H4 (cell line): ENCODE data around the gene ERC2. TPM values are rescaled to one million over a fixed set of nuclear protein-coding genes. Genes with fewer than 3 reads are reported as not detected.

Experiments
- DNase-seq: peaks from one replicate; pipeline ENCODE4 v3.0.0-alpha.2; 2015; ENCODE audit warnings: low spot score
- total RNA-seq: library from RNA; depleted of rRNA; stranded (reverse); fragments of >200 nt; shearing (Covaris generic); gene quantifications from 2 replicates; pipeline ENCODE4 v1.2.3, GENCODE V29; 2014

Gene ERC2
- total RNA-seq, 1 experiment from 2014 or later, result 1.6 TPM

DNA sequence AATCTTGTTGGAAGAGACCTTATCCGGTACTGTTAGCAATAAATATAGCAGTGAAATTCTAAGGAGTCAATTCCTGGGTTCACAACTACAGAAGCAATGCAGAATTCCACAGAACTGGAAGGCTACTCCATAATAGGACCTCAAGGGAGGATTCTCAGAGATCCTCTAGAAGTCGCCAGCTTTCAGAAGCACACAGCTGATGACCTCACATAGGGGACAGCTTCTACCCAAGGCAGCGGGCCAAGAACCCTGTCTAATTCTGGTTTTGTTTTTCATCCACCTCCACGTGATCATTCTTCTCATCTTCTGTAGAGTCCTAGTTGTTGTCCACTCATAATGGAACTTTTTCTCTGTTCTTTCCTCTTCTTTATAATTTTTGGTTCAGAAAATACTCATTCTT lies 99.4 kb downstream of the ERC2 start:
- no peak for DNase-seq

DNA sequence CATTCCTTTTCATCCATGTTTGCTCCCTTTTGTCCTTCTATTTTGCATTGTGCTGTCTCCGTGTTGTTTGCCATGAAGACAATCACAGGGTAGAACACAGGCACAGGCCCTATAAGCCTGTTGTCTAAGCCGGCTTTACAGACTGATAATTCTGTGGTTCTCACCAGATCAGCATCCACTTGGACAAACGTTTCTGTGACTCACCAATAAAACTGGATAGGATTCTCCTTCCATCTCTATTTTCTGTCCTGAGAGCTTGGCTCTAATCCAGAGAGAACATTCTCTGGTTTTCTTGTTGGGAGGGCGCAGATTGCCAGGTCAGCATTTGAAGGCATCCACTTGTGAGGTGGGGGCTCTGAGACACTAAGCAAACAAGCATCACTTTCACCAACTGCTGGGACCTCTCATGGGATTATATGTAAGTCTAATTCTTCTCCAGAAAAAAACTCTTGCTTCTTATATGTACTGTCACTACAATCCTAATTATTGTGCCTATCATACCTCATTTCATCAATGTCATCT lies 101.6 kb downstream of the ERC2 start:
- no peak for DNase-seq

DNA sequence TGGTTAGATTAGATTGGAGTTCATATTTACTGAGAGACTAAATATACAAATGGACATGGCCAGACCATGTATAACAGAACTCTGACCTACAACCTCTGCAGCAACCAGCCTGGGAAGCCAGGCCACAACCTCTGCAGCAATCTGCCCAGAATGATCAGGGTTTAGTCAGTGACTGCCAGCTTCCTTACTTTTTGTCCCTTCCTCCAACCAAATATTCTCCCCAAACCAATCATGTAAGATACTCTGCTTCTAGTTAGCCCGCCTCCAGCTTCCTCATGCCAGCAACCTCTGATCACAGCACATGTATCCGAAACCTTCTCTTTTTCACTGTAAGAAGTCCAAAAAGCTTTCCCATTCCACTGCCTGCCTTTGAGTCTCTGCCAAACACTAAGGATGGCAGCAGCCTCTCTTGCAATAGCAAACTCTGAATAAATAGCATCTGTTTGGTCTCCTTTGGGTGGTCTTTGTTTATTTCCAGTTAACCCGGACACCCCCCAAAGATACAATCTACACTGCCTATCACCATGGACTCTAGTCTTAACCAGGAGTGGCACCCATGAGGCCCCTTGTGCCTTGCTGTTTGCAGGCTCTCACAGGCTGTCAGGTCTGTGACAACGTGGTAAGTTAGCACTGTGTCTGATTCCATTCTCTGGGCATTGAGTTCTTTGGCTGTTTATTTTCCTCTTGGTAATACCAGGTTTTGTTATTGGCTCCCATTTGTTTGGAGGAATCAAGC lies 102.2 kb downstream of the ERC2 start:
- DNase-seq, result no peak

DNA sequence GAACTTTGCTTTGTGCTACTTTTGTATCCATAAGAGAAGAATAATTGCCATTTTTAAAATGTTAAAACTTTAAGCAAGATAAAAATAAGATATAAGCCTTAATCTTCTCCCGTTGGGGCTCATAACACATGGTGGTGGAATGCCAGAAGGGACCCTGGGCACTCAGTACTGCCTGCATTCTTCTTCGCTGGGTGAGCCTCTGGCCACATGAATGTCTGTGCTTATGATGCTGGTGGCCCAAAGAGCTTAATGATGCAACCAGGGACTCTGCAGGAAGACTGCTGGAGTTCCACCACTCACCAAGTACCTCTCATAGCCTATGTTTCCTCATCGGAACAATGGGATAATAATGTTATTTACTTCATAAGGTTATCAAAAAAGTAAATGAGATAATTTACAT lies 103.6 kb downstream of the ERC2 start:
- DNase-seq, result no peak

DNA sequence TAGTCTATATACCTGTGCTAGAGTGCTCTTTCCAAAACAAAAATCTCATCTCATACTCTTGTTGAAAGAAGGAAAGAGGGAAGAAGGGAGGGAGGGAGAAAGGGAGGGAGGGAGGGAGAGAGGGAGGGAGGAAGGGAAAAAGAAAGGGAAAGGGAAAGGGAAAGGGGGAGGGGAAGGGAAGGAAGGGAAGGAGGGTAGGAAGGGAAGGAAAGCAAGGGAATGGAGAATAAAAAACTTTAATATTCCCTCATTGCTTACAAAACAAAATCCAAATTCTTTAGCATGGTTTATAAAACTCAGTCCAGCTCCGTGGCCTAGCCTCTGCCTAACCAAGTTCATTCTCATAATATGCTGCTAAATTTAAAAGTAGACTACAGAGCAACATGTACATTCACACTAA lies 104.5 kb downstream of the ERC2 start:
- DNase-seq, result no peak

DNA sequence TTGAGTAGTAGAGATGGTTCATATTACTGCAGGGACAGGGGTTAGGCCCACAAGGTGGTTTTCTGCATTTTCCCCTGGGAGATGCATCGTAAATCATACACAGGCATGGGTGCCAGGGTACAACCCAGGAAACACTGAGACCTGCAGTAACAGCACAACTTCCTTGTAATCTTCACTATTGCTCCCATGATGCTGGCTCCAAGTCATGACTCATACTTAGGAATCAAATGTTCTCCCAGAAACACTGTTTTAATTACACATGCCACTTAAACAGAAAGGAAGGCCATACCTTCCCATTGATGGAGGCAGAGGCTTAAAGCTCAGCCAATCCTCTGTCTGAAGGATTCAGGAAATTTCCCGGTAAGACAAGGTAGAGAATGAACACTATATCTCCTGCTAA lies 106.5 kb downstream of the ERC2 start:
- DNase-seq, result peak; percentile 3

DNA sequence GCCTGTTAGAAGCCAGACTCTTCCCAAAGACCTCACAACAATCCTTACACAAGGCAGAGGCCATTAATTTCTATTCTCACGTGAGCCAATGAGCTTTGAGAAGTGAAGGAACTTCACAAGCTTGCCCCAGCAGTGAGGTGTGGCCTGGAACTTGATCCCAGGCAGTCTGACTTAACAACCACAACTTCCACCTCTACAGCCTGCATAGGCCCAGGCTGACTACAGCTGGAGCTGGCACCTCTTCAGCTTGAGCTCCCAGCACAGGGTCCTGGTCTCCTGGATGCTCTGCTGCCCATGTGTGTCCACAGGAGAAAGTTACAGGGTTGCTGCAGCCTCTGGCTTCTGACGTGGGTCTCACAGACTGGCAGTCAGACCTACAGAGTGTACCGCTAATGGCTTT lies 111.0 kb downstream of the ERC2 start:
- peak; percentile 38 for DNase-seq

DNA sequence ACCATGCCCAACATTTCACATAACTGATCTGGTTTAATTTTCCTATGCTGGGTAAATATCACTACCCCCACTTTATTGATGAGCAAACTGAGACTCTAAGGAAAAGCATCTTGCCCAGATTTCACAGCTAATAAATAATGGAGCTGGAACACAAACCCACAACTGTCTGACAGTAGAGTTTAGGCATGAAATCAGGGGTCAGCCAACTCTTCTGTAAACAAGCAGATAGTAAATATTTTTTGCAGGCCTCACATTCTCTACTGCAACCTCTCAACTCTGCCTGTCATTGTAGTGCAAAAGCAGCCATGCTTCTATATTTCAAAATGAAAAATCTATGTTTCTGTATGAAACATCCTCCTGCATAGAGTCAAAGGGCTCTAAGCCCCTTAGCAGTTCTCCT lies 111.5 kb downstream of the ERC2 start:
- DNase-seq, result no peak

DNA sequence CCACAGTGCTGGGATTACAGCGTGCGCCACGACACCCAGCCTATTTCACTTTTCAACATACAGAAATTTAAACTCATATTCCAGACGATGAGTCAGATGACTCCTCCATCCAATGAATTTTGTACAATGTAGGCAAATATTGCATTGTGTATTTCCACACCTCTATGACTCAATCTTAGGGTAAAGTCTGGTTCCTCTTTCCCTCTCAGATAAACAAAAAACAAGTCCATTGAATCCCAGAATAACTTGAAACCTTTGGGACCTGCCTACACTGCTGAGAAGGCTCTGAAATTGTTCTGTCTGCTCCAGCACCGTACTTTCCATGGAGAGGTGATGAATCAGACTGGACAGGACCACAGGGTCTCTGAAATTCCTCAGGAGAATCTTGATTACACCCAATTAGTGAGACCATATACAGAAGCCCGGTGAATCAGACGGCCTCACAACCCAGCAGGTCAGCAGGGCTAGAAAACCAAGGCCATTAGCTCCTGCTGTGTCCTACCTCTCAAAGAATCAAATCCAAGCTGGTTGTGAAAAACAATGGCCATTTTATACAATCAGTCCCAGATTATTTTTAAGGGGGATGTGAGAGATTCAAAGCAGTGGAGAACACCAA lies 112.6 kb downstream of the ERC2 start:
- DNase-seq, result peak; percentile 22

DNA sequence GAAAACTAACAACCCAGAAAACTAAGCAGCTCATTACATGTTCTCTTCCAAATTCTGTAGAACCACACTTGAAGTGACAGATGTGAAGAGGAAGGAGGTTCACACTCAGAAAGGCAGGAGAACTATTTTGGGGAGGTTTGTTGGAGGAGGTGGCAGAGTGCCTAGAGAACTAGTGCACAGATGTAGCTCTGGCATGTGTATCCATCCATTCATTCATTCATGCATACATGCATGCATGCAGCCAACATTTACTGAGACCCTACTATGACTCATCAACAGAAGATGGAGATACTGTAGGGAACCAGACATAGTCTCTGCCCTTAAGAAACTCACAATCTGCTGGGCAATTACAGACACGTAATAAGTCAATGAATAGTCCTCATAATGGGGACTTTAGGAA lies 116.7 kb downstream of the ERC2 start:
- DNase-seq, result no peak

DNA sequence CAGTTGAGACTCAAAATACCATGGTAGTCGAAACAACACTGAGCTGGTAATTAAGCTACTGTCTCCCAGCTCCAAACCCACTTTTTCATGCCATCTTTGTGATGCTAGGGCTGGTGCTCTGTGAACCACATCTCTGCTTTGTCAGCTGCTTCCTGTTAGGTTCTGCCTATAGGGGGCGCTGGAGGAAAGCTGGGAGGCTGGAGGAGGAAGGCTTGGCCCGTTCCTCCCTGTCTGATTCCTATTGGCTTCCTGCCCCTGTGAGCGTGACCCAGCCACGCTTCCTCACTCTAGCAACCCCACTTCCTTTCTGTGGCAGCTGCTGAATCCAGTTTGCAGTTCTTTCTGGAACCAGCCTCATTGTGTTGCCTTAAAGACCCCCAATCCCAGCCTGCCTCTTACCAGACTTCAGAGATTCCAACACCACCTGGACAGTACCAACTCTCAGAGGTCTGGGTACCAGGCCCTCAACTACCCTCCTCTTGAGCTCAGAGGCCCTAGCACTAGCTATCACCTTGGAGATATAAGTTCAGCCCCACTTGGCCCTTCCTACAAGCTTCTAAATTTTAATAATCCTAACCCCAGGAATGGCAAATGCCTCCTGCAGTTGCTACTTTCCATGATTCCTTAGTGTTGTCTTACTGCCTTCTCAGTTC lies 120.9 kb downstream of the ERC2 start:
- DNase-seq, result peak; percentile 25

DNA sequence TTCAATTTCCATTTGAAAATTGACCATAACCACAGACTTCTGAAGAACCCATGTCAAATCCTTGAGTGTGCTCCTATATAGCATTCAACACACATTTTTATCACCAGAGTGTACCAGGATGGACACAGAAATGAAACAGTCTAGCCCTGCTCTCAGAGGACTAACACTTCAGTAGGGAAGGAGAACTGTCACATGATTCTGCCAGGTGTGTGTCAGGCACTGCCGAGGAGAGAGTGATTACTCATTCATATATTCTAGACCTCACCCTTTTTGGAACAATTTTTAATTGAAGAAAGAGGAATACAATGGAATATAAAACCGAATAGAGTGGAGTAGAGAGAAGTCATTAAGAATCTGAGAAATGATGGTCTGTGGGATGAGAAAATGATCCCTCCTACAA lies 125.8 kb downstream of the ERC2 start:
- no peak for DNase-seq

DNA sequence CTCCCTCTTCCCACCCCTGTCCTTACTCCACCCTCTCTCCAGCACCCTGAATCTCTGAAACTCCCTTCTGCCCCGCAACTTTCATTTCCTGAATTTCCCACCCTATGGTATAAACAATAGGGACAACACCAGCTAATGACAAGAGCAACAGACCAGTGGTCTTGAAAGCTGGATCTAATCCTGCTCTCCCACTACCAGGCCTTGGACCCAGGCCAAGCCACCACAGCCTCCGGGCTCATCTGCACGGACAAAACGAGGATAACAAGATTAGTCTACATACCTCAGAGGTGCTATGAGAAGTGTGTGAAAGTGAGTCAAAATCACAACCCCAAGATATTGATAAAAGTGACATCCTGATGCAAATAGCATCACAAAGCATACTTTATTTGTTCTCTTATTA lies 128.6 kb downstream of the ERC2 start:
- no peak for DNase-seq

DNA sequence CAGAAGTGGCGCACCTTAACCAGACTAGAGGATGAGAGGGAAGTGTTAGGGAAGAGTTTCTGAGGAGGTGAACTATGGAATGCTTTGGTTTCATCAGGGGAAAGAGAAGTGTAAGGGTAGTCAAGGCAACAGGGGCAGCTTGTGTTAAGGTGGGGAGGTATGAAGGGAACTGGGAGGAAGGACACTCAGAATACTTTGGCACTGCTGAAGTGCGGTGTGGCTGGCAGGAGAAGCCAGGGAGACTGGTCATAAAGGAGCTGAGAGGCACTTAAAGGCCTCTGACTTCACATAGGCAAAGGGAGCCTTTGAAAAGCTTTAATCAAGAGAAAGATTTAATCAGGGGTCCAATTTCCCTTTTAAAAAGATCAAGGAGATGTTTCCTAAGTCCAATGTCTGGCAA lies 129.0 kb downstream of the ERC2 start:
- DNase-seq, result no peak

DNA sequence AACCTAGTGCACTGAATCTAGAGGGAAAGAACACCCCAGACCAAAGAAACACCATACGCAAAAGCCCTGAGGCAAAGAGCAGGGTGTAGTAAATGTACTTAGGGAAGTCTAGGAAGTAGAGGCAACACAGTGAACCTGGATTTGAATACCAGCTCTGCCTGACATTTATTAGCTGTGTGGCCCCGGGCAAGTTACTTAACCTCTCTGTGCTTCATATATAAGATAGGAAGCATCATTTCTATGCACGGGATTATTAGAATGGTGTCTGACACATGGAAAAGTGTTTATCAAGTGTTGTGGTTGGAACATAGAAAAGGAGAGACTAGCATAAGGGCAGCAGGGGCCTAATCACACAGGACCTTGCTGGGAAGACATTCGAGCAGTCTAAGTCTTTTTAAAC lies 132.2 kb downstream of the ERC2 start:
- no peak for DNase-seq

DNA sequence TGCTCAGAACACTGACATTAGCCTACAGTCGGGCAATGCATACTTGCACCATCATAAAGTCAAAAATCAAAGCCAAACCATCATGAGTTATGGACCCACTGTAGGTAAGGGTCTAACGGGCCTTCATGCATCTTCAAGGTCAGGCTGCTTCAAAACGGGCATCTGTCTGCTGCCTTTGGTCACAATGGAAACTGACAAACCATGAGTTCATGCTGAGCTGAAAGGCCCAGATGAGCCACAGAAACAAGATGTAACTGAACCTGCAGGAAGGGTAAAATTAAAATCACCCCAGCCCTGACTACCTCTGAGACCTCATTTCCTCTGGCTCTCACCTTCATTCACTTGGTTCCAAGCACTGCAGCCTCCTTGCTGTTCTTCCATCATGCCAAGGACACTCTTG lies 143.8 kb downstream of the ERC2 start:
- DNase-seq, result no peak

DNA sequence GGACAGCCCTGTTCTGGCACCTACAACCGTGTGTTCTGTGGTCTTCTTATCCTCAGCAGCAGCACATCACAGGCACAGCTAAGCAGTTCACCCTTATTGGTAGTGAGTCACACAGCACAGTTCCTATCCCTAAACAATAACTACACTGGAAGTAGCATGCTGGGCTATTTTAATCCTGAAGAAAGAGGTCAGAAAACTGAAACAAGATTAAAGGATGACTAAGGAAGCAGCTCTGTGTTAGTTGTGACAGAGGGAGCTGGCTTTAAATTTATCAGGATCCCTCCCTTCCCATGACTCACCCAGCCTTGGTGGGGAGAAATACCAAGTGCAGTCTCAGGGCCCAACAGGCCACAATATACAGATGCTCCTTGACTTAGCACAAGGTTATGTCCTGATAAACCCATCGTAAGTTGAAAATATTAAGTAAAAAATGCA lies 144.3 kb downstream of the ERC2 start:
- peak; percentile 62 for DNase-seq

DNA sequence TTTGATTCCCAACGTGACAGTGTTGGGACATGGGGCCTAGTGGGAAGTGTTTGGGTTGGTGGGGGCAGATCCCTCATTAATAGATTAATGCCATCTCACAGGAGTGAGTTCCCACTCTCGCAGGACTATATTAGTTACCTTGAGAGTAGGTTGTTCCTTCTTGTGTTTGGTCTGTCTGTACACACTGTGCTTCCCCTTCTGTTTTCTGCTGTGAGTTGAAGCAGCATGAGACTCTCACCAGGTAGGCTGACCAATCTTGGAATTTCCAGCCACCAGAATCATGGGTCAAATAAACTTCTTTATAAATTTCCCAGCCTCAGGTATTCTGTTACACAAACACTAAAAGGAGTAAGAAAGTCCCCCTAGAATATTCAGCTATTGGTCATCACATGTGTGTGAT lies 145.4 kb downstream of the ERC2 start:
- no peak for DNase-seq

DNA sequence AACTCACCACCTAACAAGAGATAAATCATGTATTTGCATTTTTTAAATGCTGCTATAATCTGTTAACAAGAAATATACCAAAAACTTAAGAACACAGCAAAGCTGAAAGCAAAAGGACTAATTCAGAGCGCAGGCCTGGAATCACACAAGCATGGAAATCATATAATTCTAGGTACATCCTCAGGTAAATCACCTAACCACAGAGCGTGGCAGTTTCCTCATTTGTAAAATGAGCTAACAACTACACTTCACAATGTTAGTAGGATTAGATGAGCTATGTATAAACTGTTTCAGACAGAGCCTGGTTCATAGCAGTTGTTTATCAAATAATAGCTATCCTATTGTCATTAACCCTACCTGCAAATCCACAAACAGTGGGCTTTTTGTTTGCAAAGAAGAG lies 146.4 kb downstream of the ERC2 start:
- no peak for DNase-seq

DNA sequence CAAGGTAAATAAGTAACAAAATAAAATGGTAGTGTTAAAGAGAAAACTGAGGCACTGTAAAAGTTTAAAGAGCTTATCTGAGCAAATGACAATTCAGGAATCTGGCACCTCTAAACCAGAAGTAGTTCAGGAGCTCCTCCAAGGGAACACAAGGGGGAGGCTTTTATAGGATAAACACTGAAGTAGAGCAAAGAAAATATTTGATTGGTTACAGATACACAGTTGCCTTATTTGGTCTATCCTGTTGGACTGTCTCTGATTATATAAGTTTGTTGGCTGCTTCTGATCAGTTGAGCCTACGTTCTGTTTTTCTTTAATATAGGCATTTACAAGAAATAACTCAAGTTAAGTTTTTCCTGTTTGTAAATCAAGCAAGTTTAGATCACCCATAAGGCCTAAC lies 146.9 kb downstream of the ERC2 start:
- no peak for DNase-seq

DNA sequence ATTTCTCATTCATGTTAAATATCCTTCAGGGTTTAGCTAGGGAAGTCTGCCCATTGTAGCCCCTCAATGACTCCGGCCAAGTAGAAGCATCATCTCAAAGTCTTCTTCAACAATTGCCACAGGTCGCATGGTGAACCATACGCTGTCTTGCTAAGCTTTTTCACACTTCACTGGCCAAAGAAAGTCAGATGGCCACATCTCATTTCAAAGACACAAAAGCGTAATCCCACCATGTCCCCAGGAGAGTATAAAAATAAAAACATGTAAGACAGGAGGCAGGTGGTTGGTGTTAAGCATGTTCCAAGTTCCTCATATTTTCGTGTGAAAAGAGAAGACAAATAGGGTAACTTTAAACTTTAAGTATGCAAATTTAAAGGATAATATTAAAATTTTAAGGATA lies 147.4 kb downstream of the ERC2 start:
- DNase-seq, result no peak

DNA sequence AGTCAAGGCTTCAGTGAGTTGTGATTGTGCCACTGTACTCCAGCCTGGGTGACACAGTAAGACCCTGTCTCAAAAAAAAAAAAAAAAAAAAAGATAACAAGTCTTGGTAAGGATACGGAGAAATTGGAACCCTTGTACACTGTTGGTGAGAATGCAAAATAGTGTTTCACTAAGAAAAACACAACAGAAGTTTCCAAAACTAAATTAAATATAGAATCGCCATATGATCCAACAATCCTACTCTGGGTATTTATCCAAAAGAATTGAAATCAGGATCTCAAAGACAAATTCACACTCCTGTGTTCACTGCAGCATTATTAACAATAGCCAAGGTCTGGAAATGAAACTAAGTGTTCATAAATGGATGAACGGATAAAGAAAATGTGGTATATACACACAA lies 149.4 kb downstream of the ERC2 start:
- DNase-seq, result no peak

DNA sequence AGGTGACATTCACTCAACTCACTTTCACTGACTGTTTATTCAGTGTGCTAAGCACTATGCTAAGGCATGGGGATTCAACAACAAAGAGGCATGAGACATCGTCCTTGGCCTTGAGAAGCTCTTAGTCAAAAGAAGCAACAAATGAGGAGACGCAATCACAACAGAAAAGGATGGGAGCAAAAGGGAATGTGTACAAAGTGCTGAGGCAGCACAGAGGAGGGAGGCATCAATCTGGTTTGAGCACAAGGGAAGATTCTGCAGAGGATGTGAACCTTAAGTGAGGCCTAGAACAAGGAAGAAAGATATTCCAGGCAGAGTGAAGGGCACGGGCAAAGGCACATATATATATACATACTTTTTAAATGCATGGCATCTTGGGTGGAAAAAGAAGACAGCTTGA lies 151.3 kb downstream of the ERC2 start:
- DNase-seq, result no peak
